Prostate gland (tissue), 2 donors: ENCODE data around the gene FURIN. TPM values are rescaled to one million over a fixed set of nuclear protein-coding genes. Genes with fewer than 3 reads are reported as not detected.

ENCODE experiments used
- DNase-seq: peaks from one replicate; pipeline ENCODE4 v3.0.0-alpha.2; 2019; ENCODE audit warnings: low spot score
- H3K27ac ChIP-seq, 2 donors: fragments of 200-600 bp; sonication (generic); 2 replicates each; pipeline ENCODE4 v1.5.1; 2017 to 2019
- H3K27me3 ChIP-seq: fragments of 200-600 bp; sonication (generic); replicated peaks from 2 replicates; pipeline ENCODE4 v1.5.1; 2019; ENCODE audit not compliant: insufficient read depth
- H3K36me3 ChIP-seq, 2 donors: fragments of 200-600 bp; sonication (generic); 1 replicate in 1 of 2; 2 replicates in 1 of 2; pipeline versions ENCODE4 v1.5.1 to v1.8.1; 2017 to 2019
- H3K4me1 ChIP-seq: fragments of 200-600 bp; sonication (generic); replicated peaks from 2 replicates; pipeline ENCODE4 v1.5.1; 2019
- H3K4me3 ChIP-seq, 2 donors: fragments of 200-600 bp; sonication (generic); 2 replicates each; pipeline ENCODE4 v1.5.1; 2017 to 2019
- H3K9me3 ChIP-seq: fragments of 200-600 bp; sonication (generic); 2 replicates; pipeline ENCODE4 v1.5.1; 2017
- CTCF ChIP-seq, 4 experiments: fragments of 200-600 bp in 2 of 4; fragments of 450-650 bp in 2 of 4; sonication (generic) in 2 of 4; IDR thresholded peaks; 1 replicate in 3 of 4; 2 replicates in 1 of 4; pipeline ENCODE4 v1.5.1; 2016 to 2019; ENCODE audit warnings: antibody characterized with exemption in 4 of 4, mild to moderate bottlenecking in 2 of 4, moderate library complexity in 2 of 4
- POLR2A ChIP-seq: fragments of 450-650 bp; IDR thresholded peaks from one replicate; pipeline ENCODE4 v1.6.1; 2016; ENCODE audit warnings: antibody characterized with exemption, mild to moderate bottlenecking
- POLR2AphosphoS5 ChIP-seq: sonication (generic); formaldehyde crosslinking; IDR thresholded peaks from one replicate; pipeline ENCODE4 v1.6.1; 2017; ENCODE audit warnings: antibody characterized with exemption
- WGBS: methylation state at CpG from one replicate; pipeline ENCODE4 v1.1.5; 2018; 5-methylcytosine and 5-hydroxymethylcytosine counted together
- intact Hi-C: fragments of 100-400 bp; cut with DNase I; formaldehyde crosslinking; loops from one replicate; pipeline ENCODE4 v1.14.2; 2022
- total RNA-seq, 2 donors: library from RNA; depleted of rRNA; stranded (reverse); fragments of >200 nt; gene quantifications; one replicate each; pipeline ENCODE4 v1.1.0, GENCODE V29; 2016

FURIN gene
- total RNA-seq, 2 donors from 2014 or later: 92.8 to 154 TPM

- TF ChIP-seq CTCF (IDR thresholded peaks at IDR 0.05): no peak
- no peak for TF ChIP-seq POLR2A
- TF ChIP-seq POLR2AphosphoS5: no peak
- no peaks in the 10 kb centered on the region for H3K27me3 ChIP-seq
These were observed 46.9 kb downstream of the FURIN start for GRCh38 chr15:90915216-90915807.

GRCh38 chr15:90915808-90916440 lies 47.5 kb downstream of the FURIN start:
- intact Hi-C loops: no loop called here
- no peaks in the 10 kb centered on the region for H3K9me3 ChIP-seq
- no peak for DNase-seq
- H3K27me3 ChIP-seq: no peaks in the 10 kb centered on the region
- 71% methylated on average over 25 of the region's 25 CpGs for WGBS
- H3K27ac ChIP-seq: no peak overlapping the region
- no peak overlapping the region for H3K4me3 ChIP-seq
- TF ChIP-seq POLR2AphosphoS5 (no peak), POLR2A (no peak), CTCF (IDR thresholded peaks at IDR 0.05) (no peak)
- no peaks in the 10 kb centered on the region for H3K4me1 ChIP-seq
- peaks cover 28 to 52% of the 10 kb centered on the region in 2 donors for H3K36me3 ChIP-seq

More at GRCh38 chr15:90915216-90915807, 46.9 kb downstream of the FURIN start:
- Histone ChIP-seq H3K36me3 (peaks cover 34 to 57% of the 10 kb centered on the region in 2 donors), H3K4me1 (no peaks in the 10 kb centered on the region), H3K4me3 (no peak overlapping the region), H3K9me3 (no peaks in the 10 kb centered on the region), H3K27ac (no peak overlapping the region)
- WGBS: 79% methylated on average over 7 of the region's 7 CpGs
- no peak for DNase-seq
- intact Hi-C loops: no loop called here

GRCh38 chr15:90916461-90916860 lies 48.1 kb downstream of the FURIN start:
- WGBS: 86% methylated on average over 11 of the region's 11 CpGs
- Histone ChIP-seq H3K36me3 (peaks cover 24 to 47% of the 10 kb centered on the region in 2 donors), H3K9me3 (no peaks in the 10 kb centered on the region), H3K4me1 (no peaks in the 10 kb centered on the region), H3K27me3 (no peaks in the 10 kb centered on the region), H3K4me3 (no peak overlapping the region), H3K27ac (no peak overlapping the region)
- no peak for TF ChIP-seq POLR2A
- TF ChIP-seq CTCF (IDR thresholded peaks at IDR 0.05): no peak
- TF ChIP-seq POLR2AphosphoS5: no peak
- intact Hi-C loops: no loop called here
- DNase-seq: no peak

GRCh38 chr15:90917569-90917968 lies 49.2 kb downstream of the FURIN start:
- 92% methylated on average over 12 of the region's 12 CpGs for WGBS
- peaks cover 17 to 36% of the 10 kb centered on the region in 2 donors for H3K36me3 ChIP-seq
- no peaks in the 10 kb centered on the region for H3K9me3 ChIP-seq
- DNase-seq: no peak
- H3K27me3 ChIP-seq: no peaks in the 10 kb centered on the region
- H3K4me3 ChIP-seq: no peak overlapping the region
- no peaks in the 10 kb centered on the region for H3K4me1 ChIP-seq
- no peak overlapping the region for H3K27ac ChIP-seq
- intact Hi-C loops: no loop called here
- TF ChIP-seq POLR2A: no peak
- TF ChIP-seq POLR2AphosphoS5: no peak
- no peak for TF ChIP-seq CTCF (IDR thresholded peaks at IDR 0.05)
